ENCODE data around the gene PUM1.
"Not testable (repeated sequence)": the region's sequence is repeated elsewhere in the genome, so short reads cannot be mapped to it uniquely, and the experiment has no call there.

The PUM1 gene

GRCh38 chr1:31065310-31066217 is at the start of gene PUM1:
PUM1 (minus strand) TSS chr1:31065717; CDS start chr1:31059566, 6,151 bp downstream.
- peak; percentile 96 to 97 for DNase-seq (ENCODE audit: low read depth in 2 of 2)

- DNase-seq (ENCODE audit: low read depth in 2 of 2), result no peak
These were observed 46.9 kb upstream of the PUM1 start for GRCh38 chr1:31112266-31112935.

- DNase-seq (ENCODE audit: low read depth in 2 of 2), result no peak
These were observed 45.9 kb upstream of the PUM1 start for GRCh38 chr1:31111290-31111951.

- DNase-seq (ENCODE audit: low read depth in 2 of 2), result no peak
These were observed 45.3 kb upstream of the PUM1 start for GRCh38 chr1:31110846-31111245.

GRCh38 chr1:31108861-31109260 is 43.3 kb upstream of the PUM1 start:
- DNase-seq (ENCODE audit: low read depth in 2 of 2), result no peak

GRCh38 chr1:31105646-31106045 is 40.1 kb upstream of the PUM1 start:
- no peak for DNase-seq (ENCODE audit: low read depth in 2 of 2)

GRCh38 chr1:31102501-31102950 is 37.0 kb upstream of the PUM1 start:
- DNase-seq (ENCODE audit: low read depth in 2 of 2), result no peak

GRCh38 chr1:31101147-31101502 is 35.6 kb upstream of the PUM1 start:
- no peak for DNase-seq (ENCODE audit: low read depth in 2 of 2)

- no peak for DNase-seq (ENCODE audit: low read depth in 2 of 2)
These were observed 33.9 kb upstream of the PUM1 start for GRCh38 chr1:31099293-31100032.

- DNase-seq (ENCODE audit: low read depth in 2 of 2), result no peak
These were observed 30.5 kb upstream of the PUM1 start for GRCh38 chr1:31095985-31096384.

GRCh38 chr1:31095298-31095981 is 29.9 kb upstream of the PUM1 start:
- no peak for DNase-seq (ENCODE audit: low read depth in 2 of 2)

- DNase-seq (ENCODE audit: low read depth in 2 of 2), result not testable (repeated sequence)
These were observed 22.6 kb upstream of the PUM1 start for GRCh38 chr1:31088081-31088480.

GRCh38 chr1:31084782-31085569 is 19.5 kb upstream of the PUM1 start:
- no peak for DNase-seq (ENCODE audit: low read depth in 2 of 2)

GRCh38 chr1:31082385-31082784 is 16.9 kb upstream of the PUM1 start:
- no peak for DNase-seq (ENCODE audit: low read depth in 2 of 2)

- no peak for DNase-seq (ENCODE audit: low read depth in 2 of 2)
These were observed 7.5 kb upstream of the PUM1 start for GRCh38 chr1:31073044-31073443.

GRCh38 chr1:31072304-31072746 is 6.8 kb upstream of the PUM1 start:
- DNase-seq (ENCODE audit: low read depth in 2 of 2), result no peak

- DNase-seq (ENCODE audit: low read depth in 2 of 2), result no peak
These were observed 3.9 kb upstream of the PUM1 start for GRCh38 chr1:31069392-31069791.

GRCh38 chr1:31064718-31065309 is 703 bp downstream of the PUM1 start:
- no peak for DNase-seq (ENCODE audit: low read depth in 2 of 2)

GRCh38 chr1:31064111-31064717 is 1.3 kb downstream of the PUM1 start:
- DNase-seq (ENCODE audit: low read depth in 2 of 2), result no peak

All from stimulated activated CD4-positive, alpha-beta T cell treated with anti-CD3 and anti-CD28 coated beads, Interleukin-1b, Interleukin-23, amount 100 ng/mL, for 1 hour (primary cell).